ENCODE measurements around the gene C2CD4B. TPM values are rescaled to one million over a fixed set of nuclear protein-coding genes. Genes with fewer than 3 reads are reported as not detected.

Gene C2CD4B
- total RNA-seq, 4 donors from 2014 or later = 2.5 to 8.6 (median 3.9) TPM

- H3K27ac ChIP-seq (replicated peaks in 1 of 4) = no peak overlapping the region
- no peaks in the 10 kb centered on the region for H3K4me1 ChIP-seq
- WGBS = 75% methylated on average over 4 of the region's 4 CpGs
- H3K9me3 ChIP-seq = peaks cover 0 to 8% (median 3%) of the 10 kb centered on the region in 4 donors
- DNase-seq (ENCODE audit: extremely low spot score) = peak; percentile 42
- no peaks in the 10 kb centered on the region for H3K36me3 ChIP-seq
- no peak for TF ChIP-seq POLR2A (IDR thresholded peaks at IDR 0.05; ENCODE audit: low read depth)
- TF ChIP-seq EP300 (IDR thresholded peaks at IDR 0.05) = no peak
- TF ChIP-seq POLR2AphosphoS5 (IDR thresholded peaks at IDR 0.05) = no peak
- TF ChIP-seq CTCF (IDR thresholded peaks at IDR 0.05) = no peak
- H3K4me3 ChIP-seq = no peak overlapping the region
- intact Hi-C loops (cut with DNase I) = no loop called here
- peaks cover 0 to 3% (median 0%) of the 10 kb centered on the region in 4 donors for H3K27me3 ChIP-seq
Observed at GRCh38 chr15:62153228-62153627, 11.9 kb downstream of the C2CD4B start.

- Histone ChIP-seq H3K4me3 (no peak overlapping the region), H3K9me3 (no peaks in the 10 kb centered on the region), H3K4me1 (no peaks in the 10 kb centered on the region), H3K27me3 (peaks cover 0 to 3% (median 0%) of the 10 kb centered on the region in 4 donors), H3K27ac (replicated peaks in 1 of 4) (no peak overlapping the region), H3K36me3 (no peaks in the 10 kb centered on the region)
- DNase-seq (ENCODE audit: extremely low spot score) = no peak
- intact Hi-C loops (cut with DNase I) = no loop called here
- TF ChIP-seq POLR2A (IDR thresholded peaks at IDR 0.05; ENCODE audit: low read depth) (no peak), POLR2AphosphoS5 (IDR thresholded peaks at IDR 0.05) (no peak), EP300 (IDR thresholded peaks at IDR 0.05) (no peak), CTCF (IDR thresholded peaks at IDR 0.05) (no peak)
Observed at GRCh38 chr15:62150445-62150844, 14.6 kb downstream of the C2CD4B start.

GRCh38 chr15:62149729-62150128, 15.4 kb downstream of the C2CD4B start:
- no peak for TF ChIP-seq POLR2AphosphoS5 (IDR thresholded peaks at IDR 0.05)
- TF ChIP-seq CTCF (IDR thresholded peaks at IDR 0.05) = no peak
- no peaks in the 10 kb centered on the region for H3K4me1 ChIP-seq

GRCh38 chr15:62147551-62147950, 17.5 kb downstream of the C2CD4B start:
- Histone ChIP-seq H3K36me3 (no peaks in the 10 kb centered on the region), H3K4me3 (no peak overlapping the region), H3K27me3 (peaks cover 0 to 3% (median 0%) of the 10 kb centered on the region in 4 donors), H3K4me1 (no peaks in the 10 kb centered on the region), H3K27ac (replicated peaks in 1 of 4) (no peak overlapping the region), H3K9me3 (no peaks in the 10 kb centered on the region)
- peak; percentile 86 for DNase-seq (ENCODE audit: extremely low spot score)
- TF ChIP-seq CTCF (IDR thresholded peaks at IDR 0.05) (no peak), POLR2A (IDR thresholded peaks at IDR 0.05; ENCODE audit: low read depth) (no peak), POLR2AphosphoS5 (IDR thresholded peaks at IDR 0.05) (no peak), EP300 (IDR thresholded peaks at IDR 0.05) (no peak)
- intact Hi-C loops (cut with DNase I) = no loop called here
- 98% methylated on average over 5 of the region's 5 CpGs for WGBS

More at GRCh38 chr15:62149729-62150128, 15.4 kb downstream of the C2CD4B start:
- WGBS = 92% methylated on average over 6 of the region's 6 CpGs
- H3K4me3 ChIP-seq = no peak overlapping the region
- no peaks in the 10 kb centered on the region for H3K36me3 ChIP-seq
- no peaks in the 10 kb centered on the region for H3K9me3 ChIP-seq
- intact Hi-C loops (cut with DNase I) = no loop called here
- peak; percentile 62 for DNase-seq (ENCODE audit: extremely low spot score)
- no peak overlapping the region for H3K27ac ChIP-seq (replicated peaks in 1 of 4)
- H3K27me3 ChIP-seq = peaks cover 0 to 3% (median 0%) of the 10 kb centered on the region in 4 donors

- no peak for TF ChIP-seq EP300 (IDR thresholded peaks at IDR 0.05)
- TF ChIP-seq CTCF (IDR thresholded peaks at IDR 0.05) = no peak
- no peak for TF ChIP-seq POLR2A (IDR thresholded peaks at IDR 0.05; ENCODE audit: low read depth)
- no peak for TF ChIP-seq POLR2AphosphoS5 (IDR thresholded peaks at IDR 0.05)
- Histone ChIP-seq H3K36me3 (no peaks in the 10 kb centered on the region), H3K27ac (replicated peaks in 1 of 4) (no peak overlapping the region), H3K4me1 (no peaks in the 10 kb centered on the region), H3K9me3 (no peaks in the 10 kb centered on the region), H3K27me3 (peaks cover 0 to 3% (median 0%) of the 10 kb centered on the region in 4 donors), H3K4me3 (no peak overlapping the region)
- intact Hi-C loops (cut with DNase I) = no loop called here
- WGBS = 97% methylated on average over 3 of the region's 3 CpGs
- DNase-seq (ENCODE audit: extremely low spot score) = peak; percentile 37
Observed at GRCh38 chr15:62147149-62147548, 17.9 kb downstream of the C2CD4B start.

Measured in esophagus muscularis mucosa (tissue), 4 donors.